AG09309 (cell line): Measurements from ENCODE around the gene BAZ1A.

Experiments used
- DNase-seq: peaks from one replicate; pipeline ENCODE4 v3.0.0-alpha.2; 2010; ENCODE audit warnings: low read depth
- H3K4me3 ChIP-seq: 2 replicates; pipeline ENCODE4 v1.5.1; 2011; ENCODE audit warnings: mild to moderate bottlenecking, low read depth, low read length, moderate library complexity; ENCODE audit not compliant: control insufficient read depth
- CTCF ChIP-seq: IDR thresholded peaks from 2 replicates; pipeline ENCODE4 v1.5.1; 2011; ENCODE audit warnings: mild to moderate bottlenecking, low read depth, low read length, inconsistent platforms; ENCODE audit not compliant: insufficient read depth, control insufficient read depth; ENCODE audit errors: missing control alignments

BAZ1A gene, protein sequence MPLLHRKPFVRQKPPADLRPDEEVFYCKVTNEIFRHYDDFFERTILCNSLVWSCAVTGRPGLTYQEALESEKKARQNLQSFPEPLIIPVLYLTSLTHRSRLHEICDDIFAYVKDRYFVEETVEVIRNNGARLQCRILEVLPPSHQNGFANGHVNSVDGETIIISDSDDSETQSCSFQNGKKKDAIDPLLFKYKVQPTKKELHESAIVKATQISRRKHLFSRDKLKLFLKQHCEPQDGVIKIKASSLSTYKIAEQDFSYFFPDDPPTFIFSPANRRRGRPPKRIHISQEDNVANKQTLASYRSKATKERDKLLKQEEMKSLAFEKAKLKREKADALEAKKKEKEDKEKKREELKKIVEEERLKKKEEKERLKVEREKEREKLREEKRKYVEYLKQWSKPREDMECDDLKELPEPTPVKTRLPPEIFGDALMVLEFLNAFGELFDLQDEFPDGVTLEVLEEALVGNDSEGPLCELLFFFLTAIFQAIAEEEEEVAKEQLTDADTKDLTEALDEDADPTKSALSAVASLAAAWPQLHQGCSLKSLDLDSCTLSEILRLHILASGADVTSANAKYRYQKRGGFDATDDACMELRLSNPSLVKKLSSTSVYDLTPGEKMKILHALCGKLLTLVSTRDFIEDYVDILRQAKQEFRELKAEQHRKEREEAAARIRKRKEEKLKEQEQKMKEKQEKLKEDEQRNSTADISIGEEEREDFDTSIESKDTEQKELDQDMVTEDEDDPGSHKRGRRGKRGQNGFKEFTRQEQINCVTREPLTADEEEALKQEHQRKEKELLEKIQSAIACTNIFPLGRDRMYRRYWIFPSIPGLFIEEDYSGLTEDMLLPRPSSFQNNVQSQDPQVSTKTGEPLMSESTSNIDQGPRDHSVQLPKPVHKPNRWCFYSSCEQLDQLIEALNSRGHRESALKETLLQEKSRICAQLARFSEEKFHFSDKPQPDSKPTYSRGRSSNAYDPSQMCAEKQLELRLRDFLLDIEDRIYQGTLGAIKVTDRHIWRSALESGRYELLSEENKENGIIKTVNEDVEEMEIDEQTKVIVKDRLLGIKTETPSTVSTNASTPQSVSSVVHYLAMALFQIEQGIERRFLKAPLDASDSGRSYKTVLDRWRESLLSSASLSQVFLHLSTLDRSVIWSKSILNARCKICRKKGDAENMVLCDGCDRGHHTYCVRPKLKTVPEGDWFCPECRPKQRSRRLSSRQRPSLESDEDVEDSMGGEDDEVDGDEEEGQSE (N-terminal part only)

DNA sequence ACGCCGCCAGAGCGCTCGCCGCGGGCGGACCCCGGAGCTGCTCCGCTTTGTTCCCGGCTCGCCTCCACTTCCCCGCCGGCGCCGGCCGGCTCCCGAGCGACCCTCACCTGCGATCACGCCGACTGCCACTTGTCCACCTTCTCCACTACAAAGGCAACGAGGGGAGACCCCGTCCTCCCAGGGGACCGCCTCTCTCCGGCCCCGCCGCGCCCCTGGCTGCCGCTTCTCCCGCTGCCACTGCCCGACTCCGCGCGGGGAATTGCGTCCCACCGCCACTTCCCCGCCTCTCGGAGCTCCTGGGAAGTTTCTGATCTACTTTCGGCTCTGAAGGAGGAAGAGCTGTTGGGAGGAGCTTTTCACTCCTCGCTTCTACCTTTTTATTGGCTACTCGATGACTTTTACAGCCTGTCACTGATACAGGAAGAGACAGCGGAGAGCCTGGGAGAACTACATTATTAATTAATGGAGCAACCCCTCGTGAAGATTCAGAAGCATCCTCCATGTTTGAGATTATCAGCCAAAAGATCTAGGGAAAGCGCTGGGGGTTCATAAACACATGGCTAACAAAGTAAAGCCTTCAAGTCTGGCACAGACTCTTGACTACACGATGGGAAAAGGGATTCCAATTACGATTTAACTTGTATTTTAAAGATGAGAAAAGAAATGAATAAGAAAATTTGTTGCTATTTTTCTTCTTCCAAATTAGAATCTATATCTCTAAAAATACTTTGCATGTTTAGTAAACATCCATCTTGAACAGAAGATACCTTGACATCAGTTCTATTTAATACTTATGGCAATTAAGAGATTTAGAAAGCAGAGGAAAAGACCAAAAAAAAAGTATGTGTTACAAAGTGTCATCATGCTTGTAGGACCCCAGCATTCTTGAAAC is at the start of gene BAZ1A:
Gene BAZ1A, minus strand, starts transcription at position 330 of the 892 bp plus-strand sequence. CDS start 756 bp downstream, outside the sequence.
- peak; percentile 59 for DNase-seq
- peak within 1 kb of the TSS; percentile 89 for H3K4me3 ChIP-seq
- TF ChIP-seq CTCF = peak; percentile 13

- H3K4me3 ChIP-seq = no peak overlapping the region
- DNase-seq = no peak
- TF ChIP-seq CTCF = no peak
Observed at GRCh38 chr14:34920339-34920738, 45.2 kb upstream of the BAZ1A start.

GRCh38 chr14:34913619-34914018 is 38.5 kb upstream of the BAZ1A start:
- H3K4me3 ChIP-seq = no peak overlapping the region
- DNase-seq = no peak
- no peak for TF ChIP-seq CTCF

- DNase-seq = no peak
- H3K4me3 ChIP-seq = no peak overlapping the region
- TF ChIP-seq CTCF = no peak
Observed at GRCh38 chr14:34912966-34913365, 37.8 kb upstream of the BAZ1A start.

DNA sequence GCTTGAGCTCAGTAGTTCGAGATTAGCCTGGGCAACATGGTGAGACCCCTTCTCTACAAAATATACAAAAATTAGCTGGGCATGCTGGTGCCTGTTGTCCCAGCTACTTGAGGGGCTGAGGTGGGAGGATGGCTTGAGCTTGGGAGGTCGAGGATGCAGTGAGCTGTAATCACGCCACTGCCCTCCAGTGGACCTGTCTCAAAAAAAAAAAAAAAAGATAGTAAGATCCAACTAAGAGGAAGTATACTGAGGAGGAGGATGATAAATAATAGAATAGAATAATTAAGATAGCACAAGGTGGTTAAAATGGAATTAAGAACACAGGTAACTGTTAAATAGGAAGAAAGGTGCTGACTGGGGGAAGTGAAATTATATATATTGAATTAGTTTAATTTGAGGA is 37.0 kb upstream of the BAZ1A start:
- H3K4me3 ChIP-seq = no peak overlapping the region
- no peak for TF ChIP-seq CTCF
- no peak for DNase-seq
